ENCODE measurements around the gene SCAMP2.

DNA sequence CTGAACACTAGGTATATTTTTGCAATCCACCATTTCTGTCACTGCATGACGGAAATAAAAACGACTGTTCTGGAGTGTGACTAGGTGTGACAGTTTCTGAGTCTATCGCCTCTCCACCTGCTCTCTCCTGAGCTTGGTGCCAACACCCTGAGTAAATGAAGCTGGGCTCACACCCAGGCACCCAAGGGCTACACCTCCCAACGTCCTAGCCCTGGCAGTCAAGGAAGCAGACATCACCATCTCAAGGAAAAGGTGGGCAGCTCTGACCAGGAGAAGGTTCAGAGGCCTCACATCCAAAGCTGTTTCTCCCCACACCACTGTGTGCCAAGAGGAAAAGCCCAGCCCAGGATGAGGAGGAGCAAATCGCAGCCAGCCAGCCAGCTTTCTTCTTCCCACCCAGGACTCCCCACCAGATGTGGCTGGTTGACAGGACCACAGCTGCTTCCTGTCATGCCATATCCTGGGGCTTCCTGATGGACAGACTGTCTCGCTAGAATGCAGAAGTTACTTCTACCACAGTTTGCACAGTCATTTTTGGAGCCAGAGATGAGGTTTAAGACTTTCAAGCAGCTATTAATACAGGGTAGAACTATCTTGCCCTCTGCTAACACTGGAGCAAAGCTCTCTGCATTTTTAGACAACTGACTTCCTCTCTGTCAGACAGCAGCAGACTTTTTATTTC, 3.3 kb downstream of the SCAMP2 start:
- no peak for TF ChIP-seq CTCF (IDR thresholded peaks at IDR 0.05; ENCODE audit: borderline replicate concordance, extremely low read depth, low read length, poor library complexity, severe bottlenecking)
- no peak for TF ChIP-seq EZH2 (IDR thresholded peaks at IDR 0.05; ENCODE audit: borderline replicate concordance, low read depth, low read length, severe bottlenecking)

All from DND-41 (cell line).